GM12875 (cell line): ENCODE data around the gene GRIP2.

Experiments used
- H3K4me3 ChIP-seq: one replicate; pipeline ENCODE4 v1.5.1; 2011; ENCODE audit warnings: low read depth, low read length, control low read depth
- CTCF ChIP-seq: IDR thresholded peaks from 2 replicates; pipeline ENCODE4 v1.5.1; 2011; ENCODE audit warnings: low read depth, mild to moderate bottlenecking, control low read depth, inconsistent platforms, low read length, moderate library complexity, borderline replicate concordance; ENCODE audit not compliant: insufficient read depth

Gene GRIP2

GRCh38 chr3:14562121-14562890 lies 22.2 kb upstream of the GRIP2 start:
- H3K4me3 ChIP-seq: no peak overlapping the region
- TF ChIP-seq CTCF: no peak

GRCh38 chr3:14561051-14561960 lies 21.2 kb upstream of the GRIP2 start:
- TF ChIP-seq CTCF: no peak
- no peak overlapping the region for H3K4me3 ChIP-seq

- TF ChIP-seq CTCF: no peak
- no peak overlapping the region for H3K4me3 ChIP-seq
These were observed 20.0 kb upstream of the GRIP2 start for GRCh38 chr3:14560110-14560509.

- no peak for TF ChIP-seq CTCF
- H3K4me3 ChIP-seq: no peak overlapping the region
These were observed 17.9 kb upstream of the GRIP2 start for GRCh38 chr3:14558029-14558428.

GRCh38 chr3:14555835-14556234 lies 15.7 kb upstream of the GRIP2 start:
- H3K4me3 ChIP-seq: no peak overlapping the region
- no peak for TF ChIP-seq CTCF

- no peak for TF ChIP-seq CTCF
- H3K4me3 ChIP-seq: no peak overlapping the region
These were observed 14.6 kb upstream of the GRIP2 start for GRCh38 chr3:14554715-14555114.
